GM12872 (cell line): ENCODE data around the gene APOL3.

Source experiments
- TF ChIP-seq, protein P1 (sequence below): IDR thresholded peaks from 3 replicates; pipeline ENCODE4 v1.5.1; 2011; ENCODE audit warnings: low read depth, mild to moderate bottlenecking, low read length, moderate library complexity; ENCODE audit not compliant: insufficient read depth

Gene APOL3

DNA sequence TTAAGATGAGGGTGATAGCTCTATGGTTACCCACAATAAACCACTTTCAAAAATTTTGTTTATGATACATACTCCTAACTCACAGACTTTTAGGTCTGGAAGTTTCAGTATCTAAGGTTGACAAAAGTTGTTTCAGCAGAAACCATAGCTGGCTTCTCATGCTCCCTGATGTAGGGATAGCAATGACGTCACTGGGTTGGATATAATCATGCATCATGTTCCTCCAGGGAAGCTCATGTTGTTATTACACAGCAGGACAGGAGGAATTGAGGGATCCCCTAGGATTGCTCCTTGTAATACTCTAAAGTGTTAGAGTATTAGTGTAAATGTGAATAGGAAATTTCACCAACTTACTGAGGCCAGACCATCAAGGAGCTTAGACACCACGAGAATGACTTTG is 23.6 kb downstream of the APOL3 start:
- TF ChIP-seq, protein P1, sequence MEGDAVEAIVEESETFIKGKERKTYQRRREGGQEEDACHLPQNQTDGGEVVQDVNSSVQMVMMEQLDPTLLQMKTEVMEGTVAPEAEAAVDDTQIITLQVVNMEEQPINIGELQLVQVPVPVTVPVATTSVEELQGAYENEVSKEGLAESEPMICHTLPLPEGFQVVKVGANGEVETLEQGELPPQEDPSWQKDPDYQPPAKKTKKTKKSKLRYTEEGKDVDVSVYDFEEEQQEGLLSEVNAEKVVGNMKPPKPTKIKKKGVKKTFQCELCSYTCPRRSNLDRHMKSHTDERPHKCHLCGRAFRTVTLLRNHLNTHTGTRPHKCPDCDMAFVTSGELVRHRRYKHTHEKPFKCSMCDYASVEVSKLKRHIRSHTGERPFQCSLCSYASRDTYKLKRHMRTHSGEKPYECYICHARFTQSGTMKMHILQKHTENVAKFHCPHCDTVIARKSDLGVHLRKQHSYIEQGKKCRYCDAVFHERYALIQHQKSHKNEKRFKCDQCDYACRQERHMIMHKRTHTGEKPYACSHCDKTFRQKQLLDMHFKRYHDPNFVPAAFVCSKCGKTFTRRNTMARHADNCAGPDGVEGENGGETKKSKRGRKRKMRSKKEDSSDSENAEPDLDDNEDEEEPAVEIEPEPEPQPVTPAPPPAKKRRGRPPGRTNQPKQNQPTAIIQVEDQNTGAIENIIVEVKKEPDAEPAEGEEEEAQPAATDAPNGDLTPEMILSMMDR = no peak

DNA sequence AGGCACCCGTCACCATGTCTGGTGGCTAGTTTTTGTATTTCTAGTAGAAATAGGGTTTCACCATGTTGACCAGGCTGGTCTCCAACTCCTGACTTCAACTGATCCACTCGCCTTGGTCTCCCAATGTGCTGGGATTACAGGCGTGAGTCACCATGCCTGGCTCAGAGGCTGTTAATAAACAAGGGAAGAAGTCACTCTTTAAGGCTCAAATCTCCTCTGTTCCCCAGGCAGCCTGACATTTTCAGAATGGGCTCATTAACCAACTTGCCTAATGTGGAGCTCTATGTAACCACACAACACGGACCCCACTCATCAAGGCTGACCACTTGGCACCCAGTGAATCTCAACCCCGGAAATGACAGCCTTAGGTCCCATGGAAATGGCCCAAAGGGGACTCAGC is 24.1 kb downstream of the APOL3 start:
- TF ChIP-seq, protein P1 = no peak

DNA sequence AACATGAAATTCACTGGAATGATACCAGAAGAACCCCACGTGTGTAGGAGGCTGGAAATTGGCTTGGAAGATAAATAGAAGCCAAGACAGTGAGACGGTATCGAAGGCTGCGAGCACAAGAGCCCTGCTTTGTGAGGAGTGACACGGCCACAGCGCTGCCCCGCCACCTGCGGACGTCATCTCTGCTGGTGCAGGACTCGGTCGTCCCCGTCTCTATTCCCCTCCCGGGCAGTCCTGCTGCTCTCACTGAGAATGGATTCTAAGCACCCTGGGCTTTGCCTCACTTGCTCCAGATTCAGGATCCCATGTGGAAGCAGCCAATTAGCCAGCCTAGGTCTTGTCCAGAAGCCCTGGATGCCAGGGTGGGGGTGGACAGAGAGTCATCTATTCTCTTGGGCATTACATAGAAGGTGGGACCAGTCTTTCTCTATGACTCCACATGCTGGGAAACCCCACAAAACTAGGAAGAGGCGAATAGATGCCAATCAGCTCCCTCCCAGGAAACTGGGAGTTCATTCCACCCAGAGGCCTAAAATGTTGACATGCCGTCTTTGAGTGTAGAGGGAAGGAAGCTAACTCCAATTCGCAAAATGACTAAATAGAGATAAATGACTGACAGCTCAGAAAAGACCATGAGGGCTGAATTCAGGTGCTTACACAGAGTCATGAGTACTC is 25.1 kb downstream of the APOL3 start:
- TF ChIP-seq, protein P1 = no peak

DNA sequence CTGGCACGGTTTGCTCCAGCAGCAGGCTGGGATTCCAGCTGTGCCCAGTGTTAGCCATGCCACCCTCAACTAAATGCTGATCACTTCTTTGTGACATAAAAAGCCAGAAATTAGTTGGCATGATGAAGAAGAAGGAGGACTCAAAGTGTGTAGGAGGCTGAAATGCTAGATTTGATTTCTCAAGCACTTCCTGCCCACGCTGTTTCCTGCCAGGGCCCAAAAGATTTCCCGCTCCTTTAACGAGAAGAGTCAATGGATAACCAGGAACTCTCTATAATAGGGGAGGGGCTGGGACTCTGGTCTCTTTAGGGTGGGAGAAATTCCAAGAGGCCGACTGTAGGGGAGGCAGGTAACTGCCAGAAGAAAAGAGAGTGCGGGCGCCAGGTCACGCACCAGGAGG is 26.4 kb downstream of the APOL3 start:
- TF ChIP-seq, protein P1 = no peak

DNA sequence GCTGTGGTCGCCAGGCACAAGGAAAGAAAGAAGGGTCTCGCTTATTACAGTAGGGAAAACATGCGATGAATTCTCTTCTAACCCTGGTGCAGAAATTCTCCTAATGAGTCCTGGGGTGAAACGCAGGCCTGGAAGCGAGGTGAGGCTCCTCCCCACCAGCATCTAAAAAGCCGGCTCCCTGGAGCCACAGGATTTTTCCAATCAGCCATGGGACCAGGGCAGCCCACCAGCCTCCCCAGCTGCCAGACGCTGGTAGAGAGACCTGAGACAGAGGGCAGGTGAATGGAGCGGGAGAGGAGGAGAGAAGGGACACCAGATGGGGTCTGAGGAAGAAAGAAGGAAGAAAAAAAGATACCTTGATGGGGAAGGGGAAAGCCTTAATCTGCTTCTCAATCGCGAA is 28.6 kb downstream of the APOL3 start:
- TF ChIP-seq, protein P1 = no peak

DNA sequence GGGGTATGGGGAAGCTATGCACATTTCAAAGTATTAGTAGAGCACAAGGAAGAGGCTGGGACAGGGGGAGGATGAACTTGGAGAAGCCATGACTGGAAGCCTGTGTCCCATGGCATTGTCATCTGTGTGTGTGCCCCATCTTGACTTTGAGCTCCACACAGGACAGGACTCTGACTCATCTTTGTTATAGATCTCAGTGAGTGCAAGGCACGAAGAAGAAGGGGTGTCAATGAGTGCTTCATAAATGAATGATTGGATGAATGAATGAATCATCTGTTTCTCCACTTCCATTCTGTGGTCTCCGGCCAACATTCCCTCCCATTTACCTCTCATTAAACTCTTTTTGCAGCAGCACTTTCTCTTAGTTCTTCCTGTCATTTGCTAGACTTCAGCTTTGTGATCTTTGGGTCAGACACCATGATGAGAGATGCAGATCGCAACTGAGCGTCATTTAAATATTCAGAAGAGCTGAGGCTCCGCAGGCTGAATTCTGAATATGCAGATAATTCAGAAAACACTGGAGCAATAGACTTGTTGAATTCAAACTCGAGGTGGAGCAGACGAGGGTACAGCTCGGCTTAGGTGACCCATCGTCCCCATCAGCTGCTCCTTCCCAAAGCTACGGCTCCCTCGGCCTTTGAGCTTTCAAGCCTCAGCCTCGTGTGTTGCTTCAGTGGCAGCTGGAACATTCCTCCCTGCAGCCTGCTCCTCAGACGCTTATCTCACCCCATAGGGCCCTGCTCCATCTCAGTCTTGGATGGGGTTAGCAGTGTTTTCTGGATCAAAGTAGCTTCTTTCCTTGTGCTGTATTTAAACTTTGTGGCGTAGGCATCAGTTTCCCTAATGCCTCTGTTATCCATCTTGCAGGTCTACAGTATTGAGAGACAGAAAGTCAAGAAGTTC is 30.8 kb downstream of the APOL3 start:
- TF ChIP-seq, protein P1 = no peak

DNA sequence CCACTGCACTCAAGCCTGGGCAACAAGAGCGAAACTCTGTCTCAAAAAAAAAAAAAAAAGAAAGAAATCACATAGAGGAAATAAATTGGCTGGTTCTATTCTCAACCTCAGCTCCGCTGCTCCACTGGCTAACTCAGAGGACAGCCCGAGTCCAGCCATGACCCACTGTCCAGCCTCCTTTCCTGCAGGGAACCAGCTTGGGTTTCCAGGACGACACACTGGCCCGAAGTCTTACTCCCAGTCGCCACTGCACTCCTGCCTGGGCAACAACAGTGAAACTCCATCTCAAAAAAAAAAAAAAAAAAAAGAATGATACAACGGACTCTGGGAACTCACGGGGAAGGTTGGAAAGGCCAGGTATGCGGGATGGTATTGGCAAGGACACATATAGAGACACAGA is 31.5 kb downstream of the APOL3 start:
- TF ChIP-seq, protein P1 = no peak
